SK-N-SH treated with all-trans-retinoic acid at 6 μM for 48 hours (cell line): ENCODE results near the gene EIF5AL1.

Experiments
- ATAC-seq: fragments of 200-7000 bp; cut with Tn5 transposase; 3 replicates; pipeline ENCODE4 v1.9.1; 2020; ENCODE audit warnings: mild to moderate bottlenecking, moderate library complexity
- ARNTL ChIP-seq: fragments of 450-650 bp; formaldehyde crosslinking; IDR thresholded peaks from 2 replicates; pipeline ENCODE4 v1.5.0; 2020; ENCODE audit warnings: low read depth, mild to moderate bottlenecking, moderate library complexity, borderline replicate concordance
- BACH2 ChIP-seq: fragments of 250-450 bp; sonication (Bioruptor Pico); IDR thresholded peaks from 2 replicates; pipeline ENCODE4 v1.9.0; 2021; ENCODE audit warnings: mild to moderate bottlenecking, borderline replicate concordance
- CREB5 ChIP-seq: fragments of 250-450 bp; sonication (Bioruptor Pico); IDR thresholded peaks from 2 replicates; pipeline ENCODE4 v1.5.1; 2020; ENCODE audit warnings: low read depth, mild to moderate bottlenecking, moderate library complexity
- ESRRG ChIP-seq: fragments of 250-450 bp; sonication (Bioruptor Pico); IDR thresholded peaks from 2 replicates; pipeline ENCODE4 v1.6.1; 2021; ENCODE audit warnings: mild to moderate bottlenecking
- OSR1 ChIP-seq: fragments of 250-450 bp; sonication (Bioruptor Pico); IDR thresholded peaks from 2 replicates; pipeline ENCODE4 v1.8.0; 2022; ENCODE audit warnings: moderate library complexity, mild to moderate bottlenecking, inconsistent platforms
- PATZ1 ChIP-seq: fragments of 250-450 bp; sonication (Bioruptor Pico); IDR thresholded peaks from 2 replicates; pipeline ENCODE4 v1.8.0; 2020; ENCODE audit warnings: mild to moderate bottlenecking, moderate library complexity, borderline replicate concordance
- POU6F1 ChIP-seq: fragments of 250-450 bp; sonication (Bioruptor Pico); IDR thresholded peaks from 2 replicates; pipeline ENCODE4 v1.8.0; 2021; ENCODE audit warnings: low read depth, mild to moderate bottlenecking, moderate library complexity, borderline replicate concordance
- PPARA ChIP-seq: fragments of 250-450 bp; sonication (Bioruptor Pico); IDR thresholded peaks from 2 replicates; pipeline ENCODE4 v1.5.0; 2020; ENCODE audit warnings: mild to moderate bottlenecking, borderline replicate concordance
- RARB ChIP-seq: fragments of 250-450 bp; sonication (Bioruptor Pico); IDR thresholded peaks from 2 replicates; pipeline ENCODE4 v1.8.0; 2021; ENCODE audit warnings: mild to moderate bottlenecking, moderate library complexity
- SNAI2 ChIP-seq: fragments of 250-450 bp; sonication (Bioruptor Pico); IDR thresholded peaks from 2 replicates; pipeline ENCODE4 v1.5.0; 2020; ENCODE audit warnings: mild to moderate bottlenecking, moderate library complexity
- TCF4 ChIP-seq: fragments of 250-450 bp; sonication (Bioruptor Pico); IDR thresholded peaks from 2 replicates; pipeline ENCODE4 v1.8.0; 2021; ENCODE audit warnings: mild to moderate bottlenecking, moderate library complexity, borderline replicate concordance
- TOX ChIP-seq: fragments of 250-450 bp; sonication (Bioruptor Pico); IDR thresholded peaks from 2 replicates; pipeline ENCODE4 v1.8.0; 2021; ENCODE audit warnings: mild to moderate bottlenecking, moderate library complexity, borderline replicate concordance
- TSHZ2 ChIP-seq: fragments of 250-450 bp; sonication (Bioruptor Pico); IDR thresholded peaks from 2 replicates; pipeline ENCODE4 v1.5.0; 2020; ENCODE audit warnings: mild to moderate bottlenecking, moderate library complexity
- ZFP3 ChIP-seq: fragments of 250-450 bp; sonication (Bioruptor Pico); IDR thresholded peaks from 2 replicates; pipeline ENCODE4 v1.5.0; 2020; ENCODE audit warnings: mild to moderate bottlenecking, moderate library complexity
- ZFP30 ChIP-seq: fragments of 450-650 bp; formaldehyde crosslinking; IDR thresholded peaks from 2 replicates; pipeline ENCODE4 v1.5.0; 2022; ENCODE audit warnings: mild to moderate bottlenecking, moderate library complexity
- ZNF565 ChIP-seq: fragments of 450-650 bp; formaldehyde crosslinking; conservative IDR thresholded peaks from 2 replicates; pipeline ENCODE4 v1.5.0; 2020; ENCODE audit warnings: low read depth, mild to moderate bottlenecking, moderate library complexity
- ZNF70 ChIP-seq: fragments of 450-650 bp; formaldehyde crosslinking; IDR thresholded peaks from 2 replicates; pipeline ENCODE4 v1.5.0; 2020; ENCODE audit warnings: mild to moderate bottlenecking, moderate library complexity
- ZNF8 ChIP-seq: fragments of 450-650 bp; formaldehyde crosslinking; IDR thresholded peaks from 2 replicates; pipeline ENCODE4 v1.5.0; 2020; ENCODE audit warnings: mild to moderate bottlenecking, moderate library complexity
- TF ChIP-seq, protein P1 (sequence below): fragments of 250-450 bp; sonication (Bioruptor Pico); IDR thresholded peaks from 2 replicates; pipeline ENCODE4 v1.5.1; 2021; ENCODE audit warnings: mild to moderate bottlenecking, moderate library complexity

EIF5AL1 gene

DNA sequence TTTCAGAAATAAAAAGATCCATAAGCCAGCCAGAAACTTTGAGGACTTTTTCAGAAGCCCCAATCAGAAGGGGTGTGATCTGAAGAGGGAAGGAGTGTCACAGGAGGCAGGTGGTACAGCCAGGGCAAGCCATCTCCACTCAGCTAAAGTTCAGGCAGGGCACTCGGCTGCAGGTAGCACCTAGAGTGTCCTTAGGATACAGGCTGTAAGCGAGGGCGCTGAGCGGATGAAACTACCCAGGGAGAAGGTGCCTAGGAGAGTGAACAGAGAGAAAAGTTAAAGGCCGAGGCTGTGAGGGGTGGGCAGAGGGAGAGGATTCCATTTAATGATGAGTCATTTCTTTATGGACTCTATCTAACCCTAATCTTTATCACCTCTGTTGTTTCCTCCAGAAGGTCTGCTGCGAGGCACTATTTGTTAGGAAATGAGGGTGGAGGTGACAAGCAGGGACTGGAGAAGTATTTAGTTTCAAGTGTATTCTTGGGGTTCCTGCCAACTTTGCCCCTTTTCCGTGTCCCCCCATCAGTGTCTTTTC, 37.1 kb upstream of the EIF5AL1 start:
- TF ChIP-seq BACH2 (CRISPR knock-in tag): no peak
- TF ChIP-seq PPARA: no peak
- TF ChIP-seq ARNTL (CRISPR knock-in tag): no peak
- TF ChIP-seq ZNF565 (CRISPR knock-in tag): no peak
- TF ChIP-seq RARB (CRISPR knock-in tag): no peak
- no peak for TF ChIP-seq TSHZ2 (CRISPR knock-in tag)
- no peak for TF ChIP-seq POU6F1 (CRISPR knock-in tag)
- no peak for ATAC-seq

DNA sequence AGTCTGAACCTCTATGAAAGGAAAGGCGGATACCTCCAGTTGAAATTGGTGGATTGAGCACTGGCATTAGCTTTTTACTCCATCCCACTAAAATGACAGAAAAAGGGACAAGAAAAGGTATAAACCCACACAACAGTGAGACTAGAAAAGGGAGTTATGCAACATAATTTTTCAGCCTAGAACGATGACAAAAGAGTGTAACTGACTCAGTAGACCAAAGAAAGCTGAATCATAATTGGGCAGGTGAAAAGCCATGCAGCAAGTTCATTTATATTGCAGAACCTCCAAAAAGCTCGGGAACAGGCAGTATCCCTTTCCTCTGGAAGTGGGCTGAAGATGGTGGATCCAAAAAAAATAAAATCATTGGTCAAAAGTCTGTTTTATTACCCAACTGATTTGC, 36.5 kb upstream of the EIF5AL1 start:
- no peak for ATAC-seq
- TF ChIP-seq BACH2 (CRISPR knock-in tag) (no peak), TOX (CRISPR knock-in tag) (no peak), TSHZ2 (CRISPR knock-in tag) (no peak), ESRRG (CRISPR knock-in tag) (no peak), ZNF8 (CRISPR knock-in tag) (no peak), POU6F1 (CRISPR knock-in tag) (no peak), TCF4 (CRISPR knock-in tag) (no peak), OSR1 (no peak), ZNF70 (CRISPR knock-in tag) (no peak), SNAI2 (CRISPR knock-in tag) (no peak), PPARA (no peak), ZFP30 (no peak), PATZ1 (no peak), ZFP3 (no peak), ZNF565 (CRISPR knock-in tag) (no peak), RARB (CRISPR knock-in tag) (no peak), CREB5 (CRISPR knock-in tag) (no peak)
- TF ChIP-seq, protein P1, sequence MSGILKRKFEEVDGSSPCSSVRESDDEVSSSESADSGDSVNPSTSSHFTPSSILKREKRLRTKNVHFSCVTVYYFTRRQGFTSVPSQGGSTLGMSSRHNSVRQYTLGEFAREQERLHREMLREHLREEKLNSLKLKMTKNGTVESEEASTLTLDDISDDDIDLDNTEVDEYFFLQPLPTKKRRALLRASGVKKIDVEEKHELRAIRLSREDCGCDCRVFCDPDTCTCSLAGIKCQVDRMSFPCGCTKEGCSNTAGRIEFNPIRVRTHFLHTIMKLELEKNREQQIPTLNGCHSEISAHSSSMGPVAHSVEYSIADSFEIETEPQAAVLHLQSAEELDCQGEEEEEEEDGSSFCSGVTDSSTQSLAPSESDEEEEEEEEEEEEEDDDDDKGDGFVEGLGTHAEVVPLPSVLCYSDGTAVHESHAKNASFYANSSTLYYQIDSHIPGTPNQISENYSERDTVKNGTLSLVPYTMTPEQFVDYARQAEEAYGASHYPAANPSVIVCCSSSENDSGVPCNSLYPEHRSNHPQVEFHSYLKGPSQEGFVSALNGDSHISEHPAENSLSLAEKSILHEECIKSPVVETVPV: no peak
